K562 (cell line): ENCODE measurements around the gene COQ8A. TPM values are rescaled to one million over a fixed set of nuclear protein-coding genes. Genes with fewer than 3 reads are reported as not detected.

ENCODE experiments used
- CXXC5 ChIP-seq: fragments of 250-450 bp; sonication (Bioruptor Pico); IDR thresholded peaks from 2 replicates; pipeline ENCODE4 v1.8.0; 2022; ENCODE audit warnings: inconsistent platforms, mild to moderate bottlenecking, moderate library complexity
- E2F6 ChIP-seq, 2 experiments: IDR thresholded peaks; 2 replicates each; pipeline ENCODE4 v1.6.1; 2011; ENCODE audit warnings: borderline replicate concordance in 1 of 2, control low read depth in 1 of 2, low read depth in 1 of 2, low read length in 1 of 2, mild to moderate bottlenecking in 1 of 2, mixed read lengths in 1 of 2, moderate library complexity in 1 of 2; ENCODE audit not compliant: insufficient read depth in 1 of 2, insufficient read length in 1 of 2, poor library complexity in 1 of 2, severe bottlenecking in 1 of 2; ENCODE audit errors: extremely low read depth in 1 of 2
- ILK ChIP-seq: fragments of 450-650 bp; IDR thresholded peaks from 2 replicates; pipeline ENCODE4 v1.6.1; 2016; ENCODE audit warnings: missing genetic modification characterization, low read depth, mild to moderate bottlenecking, missing compliant biosample characterization, moderate library complexity, borderline replicate concordance
- MAZ ChIP-seq, 2 experiments: fragments of 450-650 bp in 1 of 2; sonication (generic) in 1 of 2; formaldehyde crosslinking; IDR thresholded peaks in 1 of 2; conservative IDR thresholded peaks in 1 of 2; 2 replicates each; pipeline versions ENCODE4 v1.4.0 to v1.5.0; 2020; ENCODE audit warnings: mild to moderate bottlenecking in 1 of 2, missing genetic modification reagents in 1 of 2
- NFE2L1 ChIP-seq: fragments of 450-650 bp; IDR thresholded peaks from 2 replicates; pipeline ENCODE4 v1.6.1; 2016; ENCODE audit warnings: missing genetic modification characterization, low read depth, mild to moderate bottlenecking, missing compliant biosample characterization, moderate library complexity, borderline replicate concordance
- NR2C1 ChIP-seq, 2 experiments: fragments of 450-650 bp; IDR thresholded peaks; 2 replicates each; pipeline ENCODE4 v1.6.1; 2017; ENCODE audit warnings: mild to moderate bottlenecking in 2 of 2, antibody characterized with exemption in 1 of 2, inconsistent platforms in 1 of 2, missing compliant biosample characterization in 1 of 2, missing genetic modification characterization in 1 of 2
- POLR2B ChIP-seq: fragments of 450-650 bp; IDR thresholded peaks from 2 replicates; pipeline ENCODE4 v1.6.1; 2018; ENCODE audit warnings: low read depth; ENCODE audit not compliant: partially characterized antibody
- SLC30A9 ChIP-seq: fragments of 250-450 bp; sonication (Bioruptor Pico); IDR thresholded peaks from 2 replicates; pipeline ENCODE4 v1.8.0; 2022; ENCODE audit warnings: mild to moderate bottlenecking, moderate library complexity
- SMAD4 ChIP-seq: fragments of 250-450 bp; sonication (Bioruptor Pico); conservative IDR thresholded peaks from 2 replicates; pipeline ENCODE4 v1.8.0; 2021; ENCODE audit warnings: inconsistent platforms, mild to moderate bottlenecking, moderate library complexity
- SMC3 ChIP-seq: conservative IDR thresholded peaks from 2 replicates; pipeline ENCODE4 v1.6.1; 2011; ENCODE audit warnings: low read depth, low read length, improper control_type of control experiment; ENCODE audit not compliant: insufficient read depth
- XRCC3 ChIP-seq: fragments of 450-650 bp; IDR thresholded peaks from 2 replicates; pipeline ENCODE4 v1.6.1; 2017; ENCODE audit warnings: mild to moderate bottlenecking, moderate library complexity
- ZBED1 ChIP-seq: IDR thresholded peaks from 2 replicates; pipeline ENCODE4 v1.6.1; 2014
- ZKSCAN1 ChIP-seq: fragments of 150-350 bp; IDR thresholded peaks from 2 replicates; pipeline ENCODE4 v1.6.1; 2016; ENCODE audit warnings: low read depth, low read length
- ZNF217 ChIP-seq: sonication (generic); formaldehyde crosslinking; IDR thresholded peaks from 2 replicates; pipeline ENCODE4 v1.8.0; 2022; ENCODE audit warnings: mild to moderate bottlenecking, missing genetic modification reagents
- ZNF224 ChIP-seq: sonication (generic); formaldehyde crosslinking; IDR thresholded peaks from 2 replicates; pipeline ENCODE4 v1.8.0; 2022; ENCODE audit warnings: mild to moderate bottlenecking, missing genetic modification reagents
- ZNF398 ChIP-seq: fragments of 250-450 bp; sonication (Bioruptor Pico); IDR thresholded peaks from 2 replicates; pipeline ENCODE4 v1.8.0; 2021; ENCODE audit warnings: moderate library complexity, mild to moderate bottlenecking, inconsistent platforms
- ZNF586 ChIP-seq: fragments of 450-650 bp; formaldehyde crosslinking; conservative IDR thresholded peaks from 2 replicates; pipeline ENCODE4 v1.4.0; 2020; ENCODE audit warnings: mild to moderate bottlenecking, moderate library complexity
- polyA plus RNA-seq, 8 experiments: library from polyadenylated mRNA; depleted of rRNA in 4 of 8; stranded (reverse) in 5 of 8; unstranded in 3 of 8; fragments of >200 nt; fragmentation: Nextera tagmentation in 2 of 8; fragmentation: Illumina TruSeq in 1 of 8; extraction: Ambion mirVana in 2 of 8; extraction: Trizol in 1 of 8; gene quantifications; 2 replicates each; pipeline versions ENCODE4 v1.2.1 to v1.2.3, GENCODE V29; 2011 to 2014; ENCODE audit warnings: inconsistent platforms in 1 of 8, missing spikeins in 1 of 8
- total RNA-seq, 7 experiments: library from RNA; depleted of rRNA in 6 of 7; stranded (reverse); fragments of >200 nt in 6 of 7; fragmentation: Illumina TruSeq in 2 of 7; extraction: Trizol in 2 of 7; gene quantifications; 2 replicates each; pipeline versions ENCODE4 v1.2.1 to v1.2.3, GENCODE V29; 2011 to 2021; ENCODE audit warnings: low replicate concordance in 1 of 7
- TF ChIP-seq, protein P1 (sequence below), 3 experiments: IDR thresholded peaks in 2 of 3; conservative IDR thresholded peaks in 1 of 3; 2 replicates each; pipeline ENCODE4 v1.5.1; 2011 to 2012; ENCODE audit warnings: low read length in 3 of 3, mild to moderate bottlenecking in 3 of 3, control low read depth in 2 of 3, improper control_type of control experiment in 1 of 3, inconsistent platforms in 1 of 3, low read depth in 1 of 3, mixed read lengths in 1 of 3, moderate library complexity in 1 of 3; ENCODE audit not compliant: insufficient read depth in 2 of 3
- TF ChIP-seq, protein P2 (sequence below): fragments of 150-350 bp; conservative IDR thresholded peaks from 2 replicates; pipeline ENCODE4 v1.6.1; 2014; ENCODE audit warnings: low read length

COQ8A gene
- total and polyA plus RNA-seq, 9 of the 15 experiments (the other 6 are each of a cell fraction or from before 2014, with no cell fraction given): 2.6 to 54.3 (median 32.4) TPM

DNA sequence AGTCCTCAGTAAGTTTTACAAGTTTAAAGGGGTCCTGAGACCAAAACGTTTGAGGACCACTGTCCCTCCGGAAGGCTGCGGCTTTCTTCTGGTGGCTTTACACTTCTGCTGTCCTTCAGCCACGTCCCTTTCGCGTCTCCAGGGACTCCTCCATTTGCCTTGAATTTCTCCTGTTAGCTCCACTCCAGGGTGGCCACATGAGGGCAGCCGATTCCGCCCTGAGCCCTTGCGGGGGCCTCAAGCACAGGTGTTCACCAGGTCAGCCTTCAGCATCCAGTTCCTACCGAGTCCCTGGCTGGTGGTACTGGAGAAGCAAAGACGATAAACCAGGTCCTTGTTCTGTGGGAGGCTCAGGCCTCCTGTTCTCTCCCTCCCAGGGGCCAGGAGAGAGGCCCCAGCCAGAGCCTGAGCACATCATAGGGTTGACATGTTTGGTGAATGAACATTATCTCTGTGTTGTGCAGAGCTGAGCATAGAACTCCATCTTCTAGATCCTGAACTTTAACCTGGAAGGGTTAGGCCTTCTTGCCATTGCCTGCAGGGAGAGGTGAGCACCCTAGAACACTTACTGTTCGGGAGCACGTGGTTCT lies 27.4 kb upstream of the COQ8A start (continued):
- TF ChIP-seq NR2C1 (IDR thresholded peaks at IDR 0.05) (0 out of 2 replicates have a peak, but pooled peaks have one; percentile 39), NR2C1 (tag; IDR thresholded peaks at IDR 0.05) (peak; percentile 34; the same call in 1 of the 2 replicates), NFE2L1 (tag) (no peak), E2F6 (IDR thresholded peaks at IDR 0.05; ENCODE audit: borderline replicate concordance in 1 of 2, extremely low read depth in 1 of 2, insufficient read depth in 1 of 2, insufficient read length in 1 of 2, low read depth in 1 of 2, low read length in 1 of 2, poor library complexity in 1 of 2, severe bottlenecking in 1 of 2) (no peak), POLR2B (no peak), MAZ (CRISPR knock-in tag; conservative IDR thresholded peaks at IDR 0.05 in 1 of 2, IDR thresholded peaks at IDR 0.05 in 1 of 2) (peak in 1 of 2 experiments; percentile 76; a peak in 2 of 4 replicates), ILK (tag) (no peak), ZNF217 (CRISPR knock-in tag) (no peak), SLC30A9 (CRISPR knock-in tag) (no peak), ZNF398 (CRISPR knock-in tag) (no peak), ZBED1 (no peak), SMAD4 (CRISPR knock-in tag) (no peak), ZKSCAN1 (no peak), SMC3 (peak; percentile 77), ZNF224 (CRISPR knock-in tag) (no peak), ZNF586 (CRISPR knock-in tag) (no peak), CXXC5 (peak; percentile 35), XRCC3 (no peak)
- TF ChIP-seq, protein P1, sequence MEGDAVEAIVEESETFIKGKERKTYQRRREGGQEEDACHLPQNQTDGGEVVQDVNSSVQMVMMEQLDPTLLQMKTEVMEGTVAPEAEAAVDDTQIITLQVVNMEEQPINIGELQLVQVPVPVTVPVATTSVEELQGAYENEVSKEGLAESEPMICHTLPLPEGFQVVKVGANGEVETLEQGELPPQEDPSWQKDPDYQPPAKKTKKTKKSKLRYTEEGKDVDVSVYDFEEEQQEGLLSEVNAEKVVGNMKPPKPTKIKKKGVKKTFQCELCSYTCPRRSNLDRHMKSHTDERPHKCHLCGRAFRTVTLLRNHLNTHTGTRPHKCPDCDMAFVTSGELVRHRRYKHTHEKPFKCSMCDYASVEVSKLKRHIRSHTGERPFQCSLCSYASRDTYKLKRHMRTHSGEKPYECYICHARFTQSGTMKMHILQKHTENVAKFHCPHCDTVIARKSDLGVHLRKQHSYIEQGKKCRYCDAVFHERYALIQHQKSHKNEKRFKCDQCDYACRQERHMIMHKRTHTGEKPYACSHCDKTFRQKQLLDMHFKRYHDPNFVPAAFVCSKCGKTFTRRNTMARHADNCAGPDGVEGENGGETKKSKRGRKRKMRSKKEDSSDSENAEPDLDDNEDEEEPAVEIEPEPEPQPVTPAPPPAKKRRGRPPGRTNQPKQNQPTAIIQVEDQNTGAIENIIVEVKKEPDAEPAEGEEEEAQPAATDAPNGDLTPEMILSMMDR (IDR thresholded peaks at IDR 0.05 in 2 of 3, conservative IDR thresholded peaks at IDR 0.05 in 1 of 3; ENCODE audit: insufficient read depth in 2 of 3, low read depth in 1 of 3, low read length in 3 of 3): peak; percentile 81 to 93 (median 82)
- TF ChIP-seq, protein P2, sequence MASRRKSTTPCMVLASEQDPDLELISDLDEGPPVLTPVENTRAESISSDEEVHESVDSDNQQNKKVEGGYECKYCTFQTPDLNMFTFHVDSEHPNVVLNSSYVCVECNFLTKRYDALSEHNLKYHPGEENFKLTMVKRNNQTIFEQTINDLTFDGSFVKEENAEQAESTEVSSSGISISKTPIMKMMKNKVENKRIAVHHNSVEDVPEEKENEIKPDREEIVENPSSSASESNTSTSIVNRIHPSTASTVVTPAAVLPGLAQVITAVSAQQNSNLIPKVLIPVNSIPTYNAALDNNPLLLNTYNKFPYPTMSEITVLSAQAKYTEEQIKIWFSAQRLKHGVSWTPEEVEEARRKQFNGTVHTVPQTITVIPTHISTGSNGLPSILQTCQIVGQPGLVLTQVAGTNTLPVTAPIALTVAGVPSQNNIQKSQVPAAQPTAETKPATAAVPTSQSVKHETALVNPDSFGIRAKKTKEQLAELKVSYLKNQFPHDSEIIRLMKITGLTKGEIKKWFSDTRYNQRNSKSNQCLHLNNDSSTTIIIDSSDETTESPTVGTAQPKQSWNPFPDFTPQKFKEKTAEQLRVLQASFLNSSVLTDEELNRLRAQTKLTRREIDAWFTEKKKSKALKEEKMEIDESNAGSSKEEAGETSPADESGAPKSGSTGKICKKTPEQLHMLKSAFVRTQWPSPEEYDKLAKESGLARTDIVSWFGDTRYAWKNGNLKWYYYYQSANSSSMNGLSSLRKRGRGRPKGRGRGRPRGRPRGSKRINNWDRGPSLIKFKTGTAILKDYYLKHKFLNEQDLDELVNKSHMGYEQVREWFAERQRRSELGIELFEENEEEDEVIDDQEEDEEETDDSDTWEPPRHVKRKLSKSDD: peak; percentile 86
